A549 (cell line): ENCODE data around the gene KHDC4.

ENCODE experiments used
- CBX2 ChIP-seq: fragments of 200-600 bp; sonication (generic); IDR thresholded peaks from 2 replicates; pipeline ENCODE4 v1.6.1; 2016; ENCODE audit warnings: low read depth, mild to moderate bottlenecking, borderline replicate concordance
- CBX8 ChIP-seq: fragments of 200-600 bp; sonication (generic); IDR thresholded peaks from 2 replicates; pipeline ENCODE4 v1.6.1; 2016
- CTCF ChIP-seq: fragments of >200 bp; sonication (Bioruptor Twin); formaldehyde crosslinking; IDR thresholded peaks from 3 replicates; pipeline ENCODE4 v1.5.1; 2016
- ESRRA ChIP-seq: fragments of 150-350 bp; IDR thresholded peaks from 2 replicates; pipeline ENCODE4 v1.6.1; 2014; ENCODE audit warnings: mild to moderate bottlenecking, low read length, borderline replicate concordance
- FOSL2 ChIP-seq, 2 experiments: fragments of 450-650 bp in 1 of 2; fragments of >200 bp in 1 of 2; sonication (Bioruptor Twin) in 1 of 2; formaldehyde crosslinking; IDR thresholded peaks; 2 replicates each; pipeline versions ENCODE4 v1.5.0 to v1.6.1; 2016 to 2020; ENCODE audit warnings: mild to moderate bottlenecking in 1 of 2, moderate library complexity in 1 of 2
- HOXB13 ChIP-seq: fragments of 250-450 bp; sonication (Bioruptor Pico); IDR thresholded peaks from 2 replicates; pipeline ENCODE4 v1.5.0; 2020; ENCODE audit warnings: low read depth, mild to moderate bottlenecking, moderate library complexity
- POLR2A ChIP-seq: IDR thresholded peaks from 2 replicates; pipeline ENCODE4 v1.6.1; 2012; ENCODE audit warnings: mild to moderate bottlenecking, low read length
- RAD21 ChIP-seq, 2 experiments: fragments of >200 bp in 1 of 2; sonication (Bioruptor Twin) in 1 of 2; formaldehyde crosslinking in 1 of 2; IDR thresholded peaks in 1 of 2; conservative IDR thresholded peaks in 1 of 2; 2 replicates in 1 of 2; 3 replicates in 1 of 2; pipeline ENCODE4 v1.6.1; 2012 to 2018; ENCODE audit warnings: inconsistent platforms in 1 of 2
- RCOR1 ChIP-seq: fragments of 150-350 bp; IDR thresholded peaks from 2 replicates; pipeline ENCODE4 v1.6.1; 2014; ENCODE audit warnings: antibody characterized with exemption, low read length, low read depth
- SMC3 ChIP-seq: fragments of >200 bp; sonication (Bioruptor Twin); formaldehyde crosslinking; IDR thresholded peaks from 3 replicates; pipeline ENCODE4 v1.6.1; 2018; ENCODE audit warnings: inconsistent platforms

GRCh38 chr1:155978325-155978972, 44.2 kb upstream of the KHDC4 start, which contains the start of gene ARHGEF2:
- TF ChIP-seq RCOR1 (no peak), HOXB13 (CRISPR knock-in tag) (no peak), POLR2A (peak; percentile 69), CTCF (peak; percentile 23; the same call in 2 of the 3 replicates), CBX8 (no peak), ESRRA (no peak), CBX2 (no peak), SMC3 (0 out of 3 replicates have a peak, but pooled peaks have one; percentile 15), FOSL2 (IDR thresholded peaks at IDR 0.05) (no peak), FOSL2 (CRISPR knock-in tag; IDR thresholded peaks at IDR 0.05) (no peak), RAD21 (conservative IDR thresholded peaks at IDR 0.05 in 1 of 2, IDR thresholded peaks at IDR 0.05 in 1 of 2) (no peak)
